Measurements from ENCODE around the gene CCDC146. TPM values are rescaled to one million over a fixed set of nuclear protein-coding genes. Genes with fewer than 3 reads are reported as not detected.

Gene CCDC146
- polyA plus RNA-seq, 1 of the 3 experiments (the other 2 are of a cell fraction): 2.7 TPM

- Histone ChIP-seq H3K9me2 (no peaks in the 10 kb centered on the region), H3K36me3 (replicated peaks in 1 of 2; ENCODE audit: control insufficient read depth in 1 of 2, insufficient read depth in 2 of 2, low read length in 1 of 2) (no peaks in the 10 kb centered on the region), H2AFZ (ENCODE audit: low read depth) (0 out of 2 replicates have a peak overlapping the region, but pooled peaks have one; percentile 17), H3K4me3 (ENCODE audit: low read depth in 2 of 2, low read length in 1 of 2) (no peak overlapping the region), H3K9ac (no peak overlapping the region), H3K27me3 (ENCODE audit: insufficient read depth) (no peaks in the 10 kb centered on the region), H3K79me2 (ENCODE audit: insufficient read depth) (no peaks in the 10 kb centered on the region), H4K20me1 (ENCODE audit: insufficient read depth) (no peaks in the 10 kb centered on the region), H3K4me1 (ENCODE audit: control insufficient read depth in 1 of 2, insufficient read depth in 2 of 2, low read depth in 1 of 2, low read length in 1 of 2) (peaks cover 0 to 7% of the 10 kb centered on the region in 2 experiments; a peak in 1 of 4 replicates), H3K9me3 (no peaks in the 10 kb centered on the region), H3K4me2 (no peak overlapping the region), H3K27ac (ENCODE audit: low read depth in 2 of 2, low read length in 1 of 2) (no peak overlapping the region), H3F3A (replicated peaks; ENCODE audit: insufficient read depth) (no peaks in the 10 kb centered on the region)
- POLR2A ChIA-PET: no interaction called here
- no peak for DNase-seq
- CTCF ChIA-PET: interaction anchor here (5.2 kb wide), 1 partner anchor 88 kb away, joined by 51 read pairs; no protein-coding TSS in a partner anchor
- TF ChIP-seq, protein P1, sequence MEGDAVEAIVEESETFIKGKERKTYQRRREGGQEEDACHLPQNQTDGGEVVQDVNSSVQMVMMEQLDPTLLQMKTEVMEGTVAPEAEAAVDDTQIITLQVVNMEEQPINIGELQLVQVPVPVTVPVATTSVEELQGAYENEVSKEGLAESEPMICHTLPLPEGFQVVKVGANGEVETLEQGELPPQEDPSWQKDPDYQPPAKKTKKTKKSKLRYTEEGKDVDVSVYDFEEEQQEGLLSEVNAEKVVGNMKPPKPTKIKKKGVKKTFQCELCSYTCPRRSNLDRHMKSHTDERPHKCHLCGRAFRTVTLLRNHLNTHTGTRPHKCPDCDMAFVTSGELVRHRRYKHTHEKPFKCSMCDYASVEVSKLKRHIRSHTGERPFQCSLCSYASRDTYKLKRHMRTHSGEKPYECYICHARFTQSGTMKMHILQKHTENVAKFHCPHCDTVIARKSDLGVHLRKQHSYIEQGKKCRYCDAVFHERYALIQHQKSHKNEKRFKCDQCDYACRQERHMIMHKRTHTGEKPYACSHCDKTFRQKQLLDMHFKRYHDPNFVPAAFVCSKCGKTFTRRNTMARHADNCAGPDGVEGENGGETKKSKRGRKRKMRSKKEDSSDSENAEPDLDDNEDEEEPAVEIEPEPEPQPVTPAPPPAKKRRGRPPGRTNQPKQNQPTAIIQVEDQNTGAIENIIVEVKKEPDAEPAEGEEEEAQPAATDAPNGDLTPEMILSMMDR (IDR thresholded peaks at IDR 0.05): no peak
- TF ChIP-seq FOXM1 (IDR thresholded peaks at IDR 0.05; ENCODE audit: low read depth) (no peak), TCF12 (IDR thresholded peaks at IDR 0.05) (no peak), JUND (IDR thresholded peaks at IDR 0.05) (no peak), SIN3A (IDR thresholded peaks at IDR 0.05; ENCODE audit: borderline replicate concordance, low read depth, low read length) (no peak), RFX5 (IDR thresholded peaks at IDR 0.05; ENCODE audit: low read length) (no peak), RXRA (IDR thresholded peaks at IDR 0.05; ENCODE audit: borderline replicate concordance, low read depth) (no peak), SMC3 (IDR thresholded peaks at IDR 0.05; ENCODE audit: low read depth, low read length) (no peak), POLR2AphosphoS5 (IDR thresholded peaks at IDR 0.05; ENCODE audit: low read depth, low read length) (no peak), MEF2A (IDR thresholded peaks at IDR 0.05; ENCODE audit: borderline replicate concordance, low read depth) (no peak), PBX3 (IDR thresholded peaks at IDR 0.05) (no peak), NFIC (IDR thresholded peaks at IDR 0.05; ENCODE audit: borderline replicate concordance) (no peak), EZH2phosphoT487 (IDR thresholded peaks at IDR 0.05; ENCODE audit: borderline replicate concordance, low read depth) (no peak), ELF1 (IDR thresholded peaks at IDR 0.05) (no peak)
- TF ChIP-seq, protein P2, sequence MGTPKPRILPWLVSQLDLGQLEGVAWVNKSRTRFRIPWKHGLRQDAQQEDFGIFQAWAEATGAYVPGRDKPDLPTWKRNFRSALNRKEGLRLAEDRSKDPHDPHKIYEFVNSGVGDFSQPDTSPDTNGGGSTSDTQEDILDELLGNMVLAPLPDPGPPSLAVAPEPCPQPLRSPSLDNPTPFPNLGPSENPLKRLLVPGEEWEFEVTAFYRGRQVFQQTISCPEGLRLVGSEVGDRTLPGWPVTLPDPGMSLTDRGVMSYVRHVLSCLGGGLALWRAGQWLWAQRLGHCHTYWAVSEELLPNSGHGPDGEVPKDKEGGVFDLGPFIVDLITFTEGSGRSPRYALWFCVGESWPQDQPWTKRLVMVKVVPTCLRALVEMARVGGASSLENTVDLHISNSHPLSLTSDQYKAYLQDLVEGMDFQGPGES (IDR thresholded peaks at IDR 0.05; ENCODE audit: low read depth, low read length): no peak
- TF ChIP-seq, protein P3, sequence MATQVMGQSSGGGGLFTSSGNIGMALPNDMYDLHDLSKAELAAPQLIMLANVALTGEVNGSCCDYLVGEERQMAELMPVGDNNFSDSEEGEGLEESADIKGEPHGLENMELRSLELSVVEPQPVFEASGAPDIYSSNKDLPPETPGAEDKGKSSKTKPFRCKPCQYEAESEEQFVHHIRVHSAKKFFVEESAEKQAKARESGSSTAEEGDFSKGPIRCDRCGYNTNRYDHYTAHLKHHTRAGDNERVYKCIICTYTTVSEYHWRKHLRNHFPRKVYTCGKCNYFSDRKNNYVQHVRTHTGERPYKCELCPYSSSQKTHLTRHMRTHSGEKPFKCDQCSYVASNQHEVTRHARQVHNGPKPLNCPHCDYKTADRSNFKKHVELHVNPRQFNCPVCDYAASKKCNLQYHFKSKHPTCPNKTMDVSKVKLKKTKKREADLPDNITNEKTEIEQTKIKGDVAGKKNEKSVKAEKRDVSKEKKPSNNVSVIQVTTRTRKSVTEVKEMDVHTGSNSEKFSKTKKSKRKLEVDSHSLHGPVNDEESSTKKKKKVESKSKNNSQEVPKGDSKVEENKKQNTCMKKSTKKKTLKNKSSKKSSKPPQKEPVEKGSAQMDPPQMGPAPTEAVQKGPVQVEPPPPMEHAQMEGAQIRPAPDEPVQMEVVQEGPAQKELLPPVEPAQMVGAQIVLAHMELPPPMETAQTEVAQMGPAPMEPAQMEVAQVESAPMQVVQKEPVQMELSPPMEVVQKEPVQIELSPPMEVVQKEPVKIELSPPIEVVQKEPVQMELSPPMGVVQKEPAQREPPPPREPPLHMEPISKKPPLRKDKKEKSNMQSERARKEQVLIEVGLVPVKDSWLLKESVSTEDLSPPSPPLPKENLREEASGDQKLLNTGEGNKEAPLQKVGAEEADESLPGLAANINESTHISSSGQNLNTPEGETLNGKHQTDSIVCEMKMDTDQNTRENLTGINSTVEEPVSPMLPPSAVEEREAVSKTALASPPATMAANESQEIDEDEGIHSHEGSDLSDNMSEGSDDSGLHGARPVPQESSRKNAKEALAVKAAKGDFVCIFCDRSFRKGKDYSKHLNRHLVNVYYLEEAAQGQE (IDR thresholded peaks at IDR 0.05; ENCODE audit: low read depth, low read length): no peak
- 93% methylated on average over 7 of the region's 7 CpGs for whole genome bisulfite sequencing (ENCODE audit: low lambda C conversion rate)
Measured at GRCh38 chr7:77245015-77245755, 122.8 kb downstream of the CCDC146 start.
